C1 segment of cervical spinal cord (tissue), 14 donors: Measurements from ENCODE around the gene CABP1.
"Not testable (repeated sequence)": the region's sequence is repeated elsewhere in the genome, so short reads cannot be mapped to it uniquely, and the experiment has no call there.

Experiments
- DNase-seq, 14 donors: peaks; one replicate each; lab custom pipeline; 2025; lab: John Stamatoyannopoulos, UW

CABP1 gene

GRCh38 chr12:120666571-120667390 is 26.4 kb downstream of the CABP1 start:
- DNase-seq: no peak

DNA sequence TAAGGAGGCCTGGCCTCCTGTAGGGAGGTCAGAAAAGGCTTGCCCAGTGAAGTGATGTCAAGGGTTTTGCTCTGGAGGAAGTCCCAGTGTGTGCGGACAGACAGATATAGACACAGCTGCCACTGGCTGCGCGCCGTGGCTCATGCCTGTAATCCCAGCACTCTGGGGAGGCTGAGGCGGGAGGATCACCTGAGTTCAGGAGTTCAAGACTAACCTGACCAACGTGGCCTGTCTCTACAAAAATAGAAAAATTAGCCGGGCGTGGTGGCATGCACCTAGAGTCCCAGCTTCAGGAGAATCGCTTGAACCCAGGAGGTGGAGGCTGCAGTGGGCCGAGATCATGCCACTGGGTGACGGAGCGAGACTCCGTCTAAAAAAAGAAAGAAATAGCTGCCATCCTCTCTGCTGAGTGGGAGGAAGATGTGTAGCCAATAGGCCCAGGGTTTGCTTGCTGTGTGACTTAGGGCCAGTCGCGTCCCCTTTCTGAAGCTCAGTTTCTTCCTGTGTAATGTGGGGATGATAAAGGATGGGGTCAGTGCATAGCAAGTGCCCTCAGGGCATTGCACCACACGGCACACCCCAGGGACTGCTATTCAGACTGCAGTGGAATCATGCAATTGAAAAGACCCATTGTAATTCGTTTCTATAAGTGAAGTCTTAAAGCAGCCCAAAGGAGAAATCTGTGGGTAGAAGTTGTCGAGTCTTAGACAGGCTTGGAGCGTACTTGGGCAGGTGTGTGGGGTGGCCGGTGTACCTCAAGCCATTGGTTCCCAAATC is 27.9 kb downstream of the CABP1 start:
- no peak for DNase-seq

- DNase-seq: no peak
Observed at GRCh38 chr12:120668868-120669840, 28.7 kb downstream of the CABP1 start.

DNA sequence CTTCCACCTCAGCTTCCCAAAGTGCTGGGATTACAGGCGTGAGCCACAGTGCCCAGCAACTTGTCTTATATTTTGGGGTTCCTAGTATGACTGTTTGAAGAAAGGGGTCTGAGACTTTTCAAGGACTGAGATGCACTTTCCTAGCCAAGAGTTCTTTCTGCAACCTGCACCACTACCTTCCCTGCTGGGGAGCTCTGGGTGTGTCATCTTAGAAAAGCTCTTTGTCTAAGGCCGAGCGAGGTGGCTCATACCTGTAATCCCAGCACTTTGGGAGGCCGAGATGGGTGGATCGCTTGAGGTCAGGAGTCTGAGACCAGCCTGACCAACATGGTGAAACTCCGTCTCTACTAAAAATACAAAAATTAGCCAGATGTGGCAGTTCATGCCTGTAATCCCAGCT is 29.8 kb downstream of the CABP1 start:
- not testable (repeated sequence) for DNase-seq

DNA sequence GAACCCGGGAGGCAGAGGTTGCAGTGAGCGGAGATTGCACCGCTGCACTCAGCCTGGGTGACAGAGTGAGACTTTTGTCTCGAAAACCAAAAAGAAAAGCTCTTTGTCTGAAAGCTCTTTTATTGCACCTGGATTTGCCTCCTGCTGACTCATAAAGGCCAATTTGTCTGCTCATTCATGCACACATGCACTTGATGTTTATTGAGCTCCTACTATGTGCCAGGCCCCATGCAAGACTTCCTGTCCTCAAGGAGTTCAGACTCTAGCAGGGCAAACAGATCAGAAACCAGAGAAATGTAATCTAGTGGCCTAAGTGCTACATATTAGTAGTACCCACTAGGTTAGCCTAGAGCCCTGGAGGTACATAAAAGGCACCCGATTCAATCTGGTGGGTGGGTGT is 30.2 kb downstream of the CABP1 start:
- no peak for DNase-seq

GRCh38 chr12:120674097-120674636 is 33.7 kb downstream of the CABP1 start:
- no peak for DNase-seq

- no peak for DNase-seq
Observed at GRCh38 chr12:120677765-120678473, 37.5 kb downstream of the CABP1 start.

DNA sequence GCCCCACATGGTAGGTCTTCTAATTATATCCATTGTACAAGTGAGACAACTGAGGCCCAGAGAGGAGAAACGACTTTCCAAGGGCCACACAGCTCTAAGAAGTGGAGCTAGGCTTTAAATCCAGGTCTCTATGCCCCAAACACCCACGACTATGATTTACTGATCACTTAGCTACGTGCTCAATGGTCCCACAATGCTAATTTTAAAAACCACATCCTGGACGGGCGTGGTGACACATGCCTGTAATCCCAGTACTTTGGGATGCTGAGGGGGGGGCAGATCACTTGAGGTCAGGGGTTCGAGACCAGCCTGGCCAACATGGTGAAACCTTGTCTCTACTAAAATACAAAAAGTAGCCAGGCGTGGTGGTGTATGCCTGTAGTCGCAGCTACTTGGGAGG is 38.1 kb downstream of the CABP1 start:
- no peak for DNase-seq

GRCh38 chr12:120680165-120680738 is 39.8 kb downstream of the CABP1 start:
- no peak for DNase-seq

DNA sequence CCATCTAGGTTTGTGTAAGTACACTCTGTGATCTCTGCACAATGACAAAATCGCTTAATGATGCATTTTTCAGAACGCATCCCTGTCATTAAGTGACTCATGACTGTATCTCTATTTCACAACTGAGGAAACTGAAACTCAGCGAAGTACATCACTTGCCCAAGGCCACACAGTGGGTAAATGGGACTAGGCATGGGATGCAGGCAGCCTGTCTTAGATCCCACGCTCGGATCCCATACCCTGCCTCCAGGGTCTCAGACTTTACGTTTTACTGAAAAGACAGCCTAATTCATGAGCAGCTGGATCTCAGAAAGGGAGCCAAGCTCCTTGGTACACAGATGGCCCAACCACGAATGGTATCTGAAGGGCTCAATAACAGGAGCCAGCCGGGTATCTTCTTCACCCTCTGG is 44.1 kb downstream of the CABP1 start:
- DNase-seq: no peak

GRCh38 chr12:120685522-120685921 is 45.1 kb downstream of the CABP1 start:
- no peak for DNase-seq

DNA sequence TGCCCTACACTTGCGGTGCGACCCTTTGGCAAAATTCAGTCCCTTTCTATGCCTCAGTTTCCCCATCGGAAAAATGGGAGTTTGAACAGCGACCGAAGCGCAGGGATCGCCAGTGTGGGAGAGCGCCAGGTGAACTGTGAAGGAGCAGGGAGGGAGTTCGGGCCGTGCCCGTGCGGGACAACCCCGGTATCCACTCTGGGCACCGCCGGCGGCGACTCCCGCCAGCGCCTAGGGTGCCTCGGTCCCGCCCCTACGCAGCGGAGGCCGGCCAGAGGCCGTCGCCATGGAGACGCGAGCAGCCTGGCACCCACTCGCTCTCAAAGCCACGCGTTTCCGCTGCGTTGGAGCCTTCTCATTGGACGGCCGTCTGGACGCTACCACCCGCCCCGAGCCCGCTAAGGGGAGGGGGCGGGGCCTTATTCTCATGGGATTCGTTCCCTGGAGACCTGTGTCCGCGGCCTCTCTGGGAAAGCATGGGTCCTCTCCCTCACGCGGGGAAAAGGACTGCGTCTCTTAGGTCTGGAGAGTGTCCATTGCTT is 45.8 kb downstream of the CABP1 start:
- DNase-seq: peak; percentile 88 to 99 (median 97)

DNA sequence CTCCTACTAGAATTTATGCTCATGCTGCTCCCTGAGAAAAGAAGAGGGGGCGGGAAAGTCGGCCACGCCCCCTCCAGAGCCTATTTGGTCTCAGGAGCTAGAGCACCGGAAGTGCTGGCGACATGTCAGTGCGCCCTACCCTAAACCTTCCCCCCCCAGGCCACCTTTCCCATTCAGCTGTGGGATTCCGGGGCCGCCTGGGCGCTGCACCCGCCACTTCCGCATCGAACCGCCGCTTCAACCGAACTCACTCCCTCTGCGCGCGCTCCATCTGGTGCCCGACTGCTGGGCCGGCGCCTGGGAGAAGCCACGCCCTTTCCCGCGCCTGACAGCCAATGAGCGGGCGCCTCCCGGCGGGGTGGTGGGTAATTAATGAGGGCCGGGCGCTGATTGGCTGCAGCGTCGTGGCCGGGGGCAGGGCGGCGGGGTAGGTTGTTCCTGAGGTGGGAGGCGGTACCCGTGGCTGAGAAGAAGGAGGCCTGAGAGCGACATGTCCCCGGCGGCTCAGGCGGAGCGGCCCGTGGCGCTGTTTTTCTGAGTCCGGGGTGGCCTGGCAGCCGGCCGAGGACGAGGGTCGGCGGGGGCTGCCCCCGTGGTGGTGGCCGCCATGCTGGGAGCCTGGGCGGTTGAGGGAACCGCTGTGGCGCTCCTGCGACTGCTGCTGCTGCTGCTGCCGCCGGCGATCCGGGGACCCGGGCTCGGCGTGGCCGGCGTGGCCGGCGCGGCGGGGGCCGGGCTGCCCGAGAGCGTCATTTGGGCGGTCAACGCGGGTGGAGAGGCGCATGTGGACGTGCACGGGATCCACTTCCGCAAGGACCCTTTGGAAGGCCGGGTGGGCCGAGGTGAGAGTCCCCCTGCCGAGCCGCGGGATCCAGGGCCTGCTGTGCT is 46.5 kb downstream of the CABP1 start, which contains the start of gene MLEC:
TSS of gene MLEC (plus strand) at position 460 of the 888 bp plus-strand sequence. CDS start at position 608, 148 bp downstream.
- DNase-seq: peak; percentile 96 to 99 (median 99)

GRCh38 chr12:120687578-120688289 is 47.3 kb downstream of the CABP1 start:
- DNase-seq: peak in 3 of 14 donors; percentile 8 to 39 (median 36)

- DNase-seq: no peak
Observed at GRCh38 chr12:120688527-120689071, 48.2 kb downstream of the CABP1 start.

- DNase-seq: no peak
Observed at GRCh38 chr12:120689397-120690082, 49.1 kb downstream of the CABP1 start.

DNA sequence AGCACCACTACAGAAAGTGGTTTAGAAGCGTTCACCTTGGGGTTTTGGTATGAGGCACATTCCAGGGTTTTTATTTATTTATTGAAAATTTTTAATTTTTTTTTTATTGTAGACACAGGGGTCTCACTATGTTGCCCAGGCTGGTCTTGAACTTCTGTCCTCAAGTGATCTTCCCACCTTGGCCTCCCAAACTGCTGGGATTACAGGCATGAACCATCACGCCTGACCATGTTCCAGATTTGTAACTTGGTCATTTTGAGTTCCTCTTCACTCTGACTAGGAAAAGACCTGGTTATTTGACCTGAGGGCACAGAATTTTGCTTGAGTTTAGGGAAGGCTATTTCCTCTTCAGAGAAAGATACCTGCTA is 49.6 kb downstream of the CABP1 start:
- no peak for DNase-seq
